Left forelimb (tissue), 1 donor: ENCODE results near the gene DAPK1.

ENCODE experiments used
- DNase-seq: peaks from one replicate; pipeline ENCODE4 v3.0.0-alpha.2; 2018; ENCODE audit warnings: low spot score

The DAPK1 gene

GRCh38 chr9:87685871-87686519, 188.3 kb downstream of the DAPK1 start:
- DNase-seq = no peak

DNA sequence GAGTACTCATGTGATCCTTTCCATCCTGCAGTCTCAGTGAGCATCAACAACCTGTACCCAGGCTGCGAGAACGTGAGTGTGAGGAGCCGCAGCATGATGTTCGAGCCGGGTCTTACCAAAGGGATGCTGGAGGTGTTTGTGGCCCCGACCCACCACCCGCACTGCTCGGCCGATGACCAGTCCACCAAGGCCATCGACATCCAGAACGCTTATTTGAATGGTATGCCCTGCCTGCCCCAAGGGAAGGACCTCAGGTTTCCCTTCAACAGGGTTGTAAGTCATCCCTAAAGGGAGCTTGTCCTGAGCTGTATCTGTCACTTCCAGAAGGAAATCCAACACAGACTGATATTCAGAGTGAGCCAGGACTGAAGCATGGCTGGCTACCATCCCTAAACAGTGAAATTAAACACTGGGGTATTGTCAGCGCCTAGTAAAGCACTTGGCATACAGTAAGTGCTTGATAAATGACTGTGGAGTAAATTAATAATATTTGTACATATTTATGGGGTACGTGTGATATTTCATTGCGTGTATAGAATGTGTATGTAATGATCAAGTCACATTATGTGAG, 188.9 kb downstream of the DAPK1 start:
- no peak for DNase-seq

DNA sequence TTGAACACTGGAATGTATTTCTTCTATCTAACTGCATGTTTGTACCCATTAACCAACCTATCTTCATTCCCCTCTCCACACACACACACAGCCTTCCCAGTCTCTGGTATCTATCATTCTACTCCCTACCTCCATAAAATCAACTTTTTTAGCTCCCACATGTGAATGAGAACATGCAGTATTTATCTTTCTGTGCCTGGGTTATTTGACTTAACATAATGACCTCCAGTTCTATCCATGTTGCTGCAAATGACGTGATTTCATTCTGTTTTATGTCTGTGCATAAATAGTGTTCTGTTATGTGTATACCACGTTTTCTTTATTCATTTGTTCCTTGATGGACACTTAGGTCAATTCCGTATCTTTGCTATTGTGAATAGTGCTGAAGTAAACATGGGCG, 189.5 kb downstream of the DAPK1 start:
- no peak for DNase-seq

DNA sequence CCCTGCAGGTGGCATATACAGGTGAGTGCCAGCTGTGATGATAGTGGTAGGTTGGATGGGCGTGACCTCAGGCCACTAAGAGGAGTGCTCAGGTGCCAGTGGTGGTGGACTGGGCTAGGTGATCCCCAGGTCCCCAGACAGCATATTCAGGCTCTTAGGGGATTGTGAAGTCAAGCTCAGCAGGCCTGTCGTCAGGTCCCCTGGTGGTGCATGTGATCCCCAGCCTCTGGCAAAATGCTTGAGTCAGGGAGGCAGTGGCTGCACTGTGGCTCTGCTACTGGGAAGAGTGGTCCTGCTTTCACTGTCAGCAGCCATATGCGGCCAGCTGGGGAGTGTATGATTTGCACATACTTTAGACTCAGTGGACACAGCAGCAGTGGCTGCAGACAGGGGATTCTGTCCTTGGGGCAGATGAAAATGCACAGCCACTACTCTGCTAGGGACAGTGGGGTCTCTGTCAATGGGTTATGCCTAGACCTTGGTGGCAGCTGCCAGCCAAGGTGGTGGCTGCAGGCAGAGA, 196.6 kb downstream of the DAPK1 start:
- DNase-seq = no peak

- DNase-seq = no peak
Measured at GRCh38 chr9:87695523-87695922, 197.9 kb downstream of the DAPK1 start.

GRCh38 chr9:87696641-87697040, 199.0 kb downstream of the DAPK1 start:
- DNase-seq = no peak

DNA sequence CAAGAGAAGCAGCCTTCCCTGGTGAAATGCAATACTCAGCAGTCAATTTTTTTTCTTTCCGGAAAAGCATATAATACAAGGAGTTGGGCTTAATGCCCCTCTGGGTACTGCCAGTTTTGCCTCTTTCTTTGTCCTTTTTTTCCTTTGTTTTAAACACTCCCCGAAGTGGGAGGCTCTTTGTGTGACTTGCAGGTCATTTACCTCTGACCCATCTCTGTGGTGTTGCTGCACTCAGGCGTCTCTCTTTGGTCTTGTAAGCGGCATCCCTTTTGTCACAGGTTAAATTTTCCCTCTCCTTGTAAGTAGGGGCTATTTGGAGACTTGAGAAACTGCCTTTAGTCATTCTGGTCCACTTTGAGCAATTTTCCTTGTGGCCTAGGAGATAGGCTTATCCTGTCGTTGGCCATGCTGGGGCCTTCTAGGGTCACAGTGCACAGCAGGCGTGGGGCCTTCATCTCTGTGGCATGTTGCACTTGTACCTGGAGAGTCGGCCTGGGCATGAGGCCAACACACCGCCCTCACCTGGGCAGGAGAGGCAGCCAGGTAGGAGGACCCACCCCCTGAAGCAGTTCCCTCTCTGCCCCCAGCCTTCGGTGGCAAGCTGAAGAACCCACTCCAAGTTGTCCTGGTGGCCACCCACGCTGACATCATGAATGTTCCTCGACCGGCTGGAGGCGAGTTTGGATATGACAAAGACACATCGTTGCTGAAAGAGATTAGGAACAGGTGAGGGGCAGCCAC, 200.6 kb downstream of the DAPK1 start:
- DNase-seq = no peak

DNA sequence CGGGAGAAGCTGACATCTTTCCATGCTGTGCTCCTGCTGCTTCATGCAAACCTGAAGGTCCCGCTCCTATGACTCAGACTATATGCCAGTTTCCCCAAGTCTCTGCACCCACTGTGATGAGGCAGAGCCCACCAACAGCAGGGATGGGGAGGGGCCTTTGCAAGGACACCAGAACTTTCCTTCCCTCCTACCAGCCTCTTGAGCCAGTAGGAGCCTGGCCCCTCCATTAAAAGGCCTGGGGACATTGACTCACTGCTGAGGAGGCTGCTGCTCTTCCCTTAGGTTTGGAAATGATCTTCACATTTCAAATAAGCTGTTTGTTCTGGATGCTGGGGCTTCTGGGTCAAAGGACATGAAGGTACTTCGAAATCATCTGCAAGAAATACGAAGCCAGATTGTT, 202.2 kb downstream of the DAPK1 start:
- DNase-seq = no peak

DNA sequence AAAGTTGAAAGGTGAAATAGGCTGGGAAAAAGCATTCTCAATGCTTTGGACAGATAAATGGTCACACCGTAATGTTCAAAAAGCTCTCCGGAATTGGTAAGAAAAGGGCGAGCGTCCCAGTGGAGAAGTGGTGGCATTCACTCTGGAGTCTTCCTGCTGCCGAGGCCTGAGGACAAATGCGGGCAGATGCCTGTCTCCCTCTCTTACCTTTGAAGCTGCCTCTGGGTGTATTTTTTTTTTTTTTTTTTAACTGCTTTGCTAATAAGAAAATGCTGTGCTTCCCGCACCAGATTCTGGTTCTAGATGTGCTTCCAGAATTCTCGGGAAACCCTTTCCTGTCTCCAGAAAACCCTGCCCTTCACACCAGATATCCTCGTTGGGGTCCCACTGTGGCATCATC, 203.8 kb downstream of the DAPK1 start:
- DNase-seq = no peak

DNA sequence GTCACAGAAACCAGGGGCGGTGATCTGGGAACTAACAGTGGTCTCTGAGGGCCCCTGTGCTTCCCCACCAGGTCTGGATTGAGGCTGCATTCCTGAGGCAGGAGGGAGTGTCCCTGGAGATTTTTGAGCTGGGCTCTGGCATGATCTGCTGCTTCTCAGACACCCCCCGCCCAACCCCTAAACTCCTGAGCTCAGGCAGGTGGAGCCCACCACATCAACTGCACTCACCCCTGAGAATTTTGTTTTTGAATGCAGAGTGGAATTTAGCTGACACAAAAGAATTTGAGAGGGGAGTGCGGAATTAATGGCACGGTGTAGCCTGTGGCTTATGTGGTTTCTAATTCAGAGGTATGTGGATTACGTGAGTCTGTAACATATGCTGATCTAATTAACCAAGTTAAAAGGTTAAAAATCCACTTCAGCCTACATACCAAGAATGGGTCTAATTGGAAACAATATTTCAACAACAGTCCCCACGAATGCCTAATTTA, 204.3 kb downstream of the DAPK1 start:
- DNase-seq = no peak

GRCh38 chr9:87702921-87703320, 205.3 kb downstream of the DAPK1 start:
- no peak for DNase-seq

GRCh38 chr9:87703636-87704276, 206.1 kb downstream of the DAPK1 start:
- no peak for DNase-seq

- DNase-seq = no peak
Measured at GRCh38 chr9:87704342-87704741, 206.7 kb downstream of the DAPK1 start.

- no peak for DNase-seq
Measured at GRCh38 chr9:87706066-87706739, 208.5 kb downstream of the DAPK1 start.

GRCh38 chr9:87707805-87708506, 210.3 kb downstream of the DAPK1 start:
- no peak for DNase-seq

DNA sequence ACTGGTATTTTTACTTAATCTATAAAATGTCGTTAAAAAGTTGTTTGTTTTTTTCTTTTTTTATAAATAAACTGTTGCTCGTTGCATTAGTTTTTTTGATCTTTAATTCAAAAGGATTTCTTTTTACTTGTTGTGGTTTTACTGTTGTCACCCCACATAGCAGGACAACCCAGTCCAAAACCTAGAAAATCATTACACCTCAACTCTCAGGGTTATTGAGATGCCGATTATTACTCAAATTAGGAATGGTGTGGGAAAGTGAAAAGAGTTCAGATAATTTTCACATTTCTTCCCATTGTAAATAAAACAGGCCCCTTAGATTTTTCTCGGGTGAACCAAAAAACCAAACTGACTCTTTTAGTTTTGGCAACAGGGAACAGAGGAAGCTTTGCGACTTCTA, 210.9 kb downstream of the DAPK1 start:
- no peak for DNase-seq

GRCh38 chr9:87708986-87709728, 211.5 kb downstream of the DAPK1 start:
- no peak for DNase-seq

DNA sequence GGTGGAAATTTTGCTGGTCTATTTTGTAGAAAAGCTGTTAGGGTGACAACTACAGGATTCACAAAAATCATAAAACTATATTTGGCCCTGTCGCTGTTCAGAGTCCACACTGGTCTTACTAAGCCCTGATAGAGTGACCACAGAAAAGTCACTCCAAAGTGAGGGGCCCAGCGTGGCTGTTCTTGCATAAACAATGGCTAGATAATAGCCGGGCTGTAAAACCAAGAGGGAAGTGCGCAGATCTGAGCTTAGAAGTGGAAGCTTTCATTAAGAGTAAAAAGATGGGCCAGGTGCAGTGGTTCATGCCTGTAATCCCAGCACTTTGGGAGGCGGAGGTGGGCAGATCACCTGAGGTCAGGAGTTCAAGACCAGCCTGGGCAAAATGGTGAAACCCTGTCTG, 212.8 kb downstream of the DAPK1 start:
- no peak for DNase-seq

GRCh38 chr9:87711857-87712800, 214.5 kb downstream of the DAPK1 start:
- DNase-seq = no peak
